ENCODE data around the gene RNU7-1. TPM values are rescaled to one million over a fixed set of nuclear protein-coding genes. Genes with fewer than 3 reads are reported as not detected.

Gene RNU7-1
- total and polyA plus RNA-seq, 2 of the 4 experiments (the other 2 are of a cell fraction), result not detected

GRCh38 chr12:6903722-6904121, 39.9 kb upstream of the RNU7-1 start:
- 100% methylated on average over 1 of the region's 1 CpG; no CpG with 5 or more reads in 1 of the 2 experiments for WGBS, 2 experiments (ENCODE audit: extremely low coverage in 2 of 2, insufficient read length in 1 of 2)
- no peak overlapping the region for H3K4me2 ChIP-seq (ENCODE audit: low read depth, low read length)
- no peak overlapping the region for H2AFZ ChIP-seq (replicated peaks; ENCODE audit: low read length, poor library complexity)

More at GRCh38 chr12:6903722-6904121, 39.9 kb upstream of the RNU7-1 start:
- Histone ChIP-seq H3K14ac (replicated peaks; ENCODE audit: low read depth, low read length) (no peak overlapping the region), H2BK120ac (ENCODE audit: low read depth, low read length) (no peak overlapping the region), H3K27ac (ENCODE audit: insufficient read depth, low read length) (no peak overlapping the region), H2BK20ac (ENCODE audit: low read depth, low read length) (no peak overlapping the region), H3K56ac (ENCODE audit: extremely low read depth, insufficient read depth, low read length) (no peak overlapping the region), H2AK5ac (ENCODE audit: low read depth, low read length) (no peak overlapping the region), H3K23ac (ENCODE audit: low read depth, low read length) (no peak overlapping the region), H3K4me1 (ENCODE audit: control insufficient read depth, insufficient read depth, low read length) (peaks cover 3% of the 10 kb centered on the region; the same call in 1 of the 2 replicates), H4K8ac (ENCODE audit: low read depth in 2 of 2, low read length in 2 of 2) (peak overlapping the region; percentile 94 to 98), H3K4ac (ENCODE audit: low read depth, low read length) (no peak overlapping the region), H3K9me3 (ENCODE audit: control insufficient read depth, insufficient read depth, low read length) (no peaks in the 10 kb centered on the region), H4K5ac (ENCODE audit: low read depth, low read length) (no peak overlapping the region; the same call in 1 of the 2 replicates), H3K18ac (ENCODE audit: low read depth, low read length) (no peak overlapping the region), H3K4me3 (ENCODE audit: insufficient read depth, low read depth, low read length) (no peak overlapping the region), H2BK5ac (ENCODE audit: low read depth, low read length, poor library complexity, severe bottlenecking) (no peak overlapping the region), H3K36me3 (ENCODE audit: control insufficient read depth, insufficient read depth, low read length) (no peaks in the 10 kb centered on the region; the same call in 1 of the 2 replicates), H3K9me1 (ENCODE audit: insufficient read depth, low read length) (peaks cover 4% of the 10 kb centered on the region; the same call in 1 of the 2 replicates), H2AK9ac (replicated peaks; ENCODE audit: low read depth, low read length, poor library complexity) (no peak overlapping the region), H3K27me3 (ENCODE audit: control insufficient read depth, insufficient read depth, low read length) (no peaks in the 10 kb centered on the region), H4K91ac (ENCODE audit: insufficient read depth, low read depth, low read length) (no peak overlapping the region), H4K20me1 (ENCODE audit: insufficient read depth, low read length) (no peaks in the 10 kb centered on the region), H2BK15ac (ENCODE audit: low read depth, low read length) (no peak overlapping the region; the same call in 2 of the 3 replicates), H3K9ac (ENCODE audit: low read depth, low read length) (no peak overlapping the region), H3K79me1 (ENCODE audit: low read depth in 1 of 2, low read length in 2 of 2) (no peaks in the 10 kb centered on the region; a peak in 1 of 4 replicates)
- ATAC-seq (ENCODE audit: low read depth) (no peak), DNase-seq (no peak)
- no peak for TF ChIP-seq RAD21 (IDR thresholded peaks at IDR 0.05; ENCODE audit: low read length)
- TF ChIP-seq ELK1 (IDR thresholded peaks at IDR 0.05; ENCODE audit: borderline replicate concordance, low read depth, low read length), result no peak
- TF ChIP-seq POLR2A (IDR thresholded peaks at IDR 0.05; ENCODE audit: low read depth, low read length), result no peak
- TF ChIP-seq FOS (IDR thresholded peaks at IDR 0.05; ENCODE audit: low read depth, low read length), result no peak
- TF ChIP-seq NFE2L2 (IDR thresholded peaks at IDR 0.05; ENCODE audit: low read depth, low read length), result no peak
- no peak for TF ChIP-seq RCOR1 (IDR thresholded peaks at IDR 0.05; ENCODE audit: insufficient replicate concordance, low read length)
- TF ChIP-seq MAFK (IDR thresholded peaks at IDR 0.05; ENCODE audit: low read depth, low read length), result no peak
- no peak for TF ChIP-seq CTCF (conservative IDR thresholded peaks at IDR 0.05; ENCODE audit: low read depth, low read length)
- TF ChIP-seq MXI1 (IDR thresholded peaks at IDR 0.05; ENCODE audit: borderline replicate concordance, low read depth, low read length), result no peak
- TF ChIP-seq CHD1 (IDR thresholded peaks at IDR 0.05; ENCODE audit: low read depth, low read length), result no peak
- no peak for TF ChIP-seq SMC3 (IDR thresholded peaks at IDR 0.05; ENCODE audit: low read depth, low read length)
- no peak for TF ChIP-seq RFX5 (IDR thresholded peaks at IDR 0.05; ENCODE audit: low read depth, low read length)
- BruUV-seq (replicated peaks), result no TSS peak
- POLR2A ChIA-PET (ENCODE audit: unreplicated experiment), result no interaction called here
- in situ Hi-C loops (cut with MboI; ENCODE audit: low sequenced_read_pairs) (no loop called here), intact Hi-C loops (cut with micrococcal nuclease) (no loop called here), dilution Hi-C loops (cut with HindIII; ENCODE audit: low sequenced_read_pairs, unreplicated experiment) (no loop called here)
- CTCF ChIA-PET, result interaction anchor here (2.3 kb wide), 1 partner anchor 13 kb away, joined by 9 read pairs; no protein-coding TSS in a partner anchor

Data from IMR-90 (cell line).